ENCODE results near the gene CAPN10.

Gene CAPN10

GRCh38 chr2:240646176-240646899 is 59.8 kb downstream of the CAPN10 start:
- Histone ChIP-seq H4K20me1 (no peaks in the 10 kb centered on the region), H3K9ac (no peak overlapping the region), H3K9me3 (replicated peaks in 1 of 11) (peaks cover 12 to 31% (median 22%) of the 10 kb centered on the region in 11 experiments), H3K4me1 (peaks cover 8 to 35% (median 22%) of the 10 kb centered on the region in 10 experiments; a peak in 18 of 20 replicates), H3K36me3 (no peaks in the 10 kb centered on the region), H3K27ac (no peak overlapping the region), H3K4me2 (peak overlapping the region in 6 of 11 experiments; percentile 5 to 53 (median 32); a peak in 7 of 22 replicates), H3K27me3 (peaks cover 9 to 23% (median 18%) of the 10 kb centered on the region in 11 experiments; a peak in 20 of 22 replicates), H3K4me3 (no peak overlapping the region)
- TF ChIP-seq Cebpa-rat (IDR thresholded peaks at IDR 0.05): no peak

DNA sequence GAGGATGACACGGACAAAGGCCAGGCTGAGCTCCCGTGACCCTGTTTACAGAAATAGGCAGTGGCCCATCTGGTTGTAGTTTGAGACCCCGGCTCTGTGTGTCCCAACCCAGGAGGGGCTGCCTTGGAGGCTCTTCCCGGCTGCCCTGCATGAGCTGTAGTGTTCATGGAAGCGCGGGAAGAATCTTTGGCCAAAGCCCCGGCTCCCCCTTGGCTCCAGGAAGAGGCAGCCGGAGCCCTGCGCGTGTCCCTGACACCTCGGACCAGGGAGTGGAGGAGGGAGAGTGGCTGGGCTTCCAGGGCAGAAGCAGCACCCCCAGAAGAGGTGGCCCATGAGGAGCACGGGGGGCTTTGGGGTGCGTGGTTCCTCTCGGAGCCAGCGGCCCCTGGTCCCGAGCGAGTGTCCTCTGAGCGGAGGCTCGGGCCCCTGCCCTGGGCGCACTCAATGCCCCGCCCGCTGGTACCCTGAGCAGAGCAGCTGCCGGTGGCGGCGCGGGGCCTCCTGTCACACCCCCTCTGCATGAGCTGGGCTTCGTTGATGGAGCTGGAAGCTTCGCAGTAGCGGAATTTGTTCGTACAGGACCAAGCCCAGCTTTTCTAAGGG is 60.5 kb downstream of the CAPN10 start:
- TF ChIP-seq Cebpa-rat (IDR thresholded peaks at IDR 0.05): no peak
- Histone ChIP-seq H3K9ac (no peak overlapping the region), H3K9me3 (replicated peaks in 1 of 11) (peaks cover 9 to 33% (median 22%) of the 10 kb centered on the region in 11 experiments), H3K4me2 (0 out of 22 replicates have a peak overlapping the region, but pooled peaks of 1 of the 11 experiments have one; percentile 38), H3K27me3 (peaks cover 9 to 23% (median 18%) of the 10 kb centered on the region in 11 experiments; a peak in 20 of 22 replicates), H4K20me1 (no peaks in the 10 kb centered on the region), H3K4me1 (peaks cover 8 to 35% (median 22%) of the 10 kb centered on the region in 10 experiments; a peak in 18 of 20 replicates), H3K27ac (no peak overlapping the region), H3K36me3 (no peaks in the 10 kb centered on the region), H3K4me3 (no peak overlapping the region)

DNA sequence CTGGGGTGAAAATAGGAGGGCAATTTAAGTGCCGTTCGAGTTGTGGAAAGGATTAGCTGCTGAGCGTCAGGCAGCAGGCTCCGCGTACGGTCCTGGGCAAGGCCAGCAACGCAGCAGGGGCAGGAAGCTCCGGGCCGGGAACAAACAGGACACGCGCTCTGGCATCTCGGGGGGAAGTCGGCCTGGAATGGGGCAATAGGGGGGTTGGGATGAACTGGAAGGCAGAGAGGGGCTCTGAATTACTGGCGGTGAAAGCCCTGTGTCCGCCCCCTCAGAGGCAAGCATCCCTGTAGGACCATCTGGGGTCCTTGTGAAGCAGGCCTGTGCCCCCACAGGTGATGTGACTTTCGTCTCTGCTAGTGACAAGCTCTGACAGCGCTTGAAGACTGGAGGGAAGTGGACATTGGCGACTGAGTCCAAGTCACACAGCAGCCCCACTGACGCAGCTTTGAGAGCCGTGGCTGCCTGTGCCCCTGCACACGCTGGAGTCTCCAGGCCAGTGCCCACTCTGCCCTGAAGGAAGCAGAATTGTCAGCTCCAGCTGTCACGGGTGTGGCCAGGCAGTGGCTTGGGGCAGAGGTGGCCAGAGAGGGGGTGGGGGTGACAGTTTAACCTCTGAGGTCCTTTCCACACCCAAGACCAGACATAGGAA is 61.1 kb downstream of the CAPN10 start:
- Histone ChIP-seq H3K4me2 (peak overlapping the region in 3 of 11 experiments; percentile 15 to 54 (median 42); a peak in 3 of 22 replicates), H3K27ac (no peak overlapping the region), H3K4me1 (peaks cover 8 to 35% (median 22%) of the 10 kb centered on the region in 10 experiments; a peak in 18 of 20 replicates), H3K36me3 (no peaks in the 10 kb centered on the region), H4K20me1 (no peaks in the 10 kb centered on the region), H3K9ac (no peak overlapping the region), H3K9me3 (replicated peaks in 1 of 11) (peaks cover 2 to 27% (median 16%) of the 10 kb centered on the region in 11 experiments; a peak in 20 of 22 replicates), H3K27me3 (peaks cover 9 to 23% (median 18%) of the 10 kb centered on the region in 11 experiments; a peak in 20 of 22 replicates), H3K4me3 (no peak overlapping the region)
- no peak for TF ChIP-seq Cebpa-rat (IDR thresholded peaks at IDR 0.05)

DNA sequence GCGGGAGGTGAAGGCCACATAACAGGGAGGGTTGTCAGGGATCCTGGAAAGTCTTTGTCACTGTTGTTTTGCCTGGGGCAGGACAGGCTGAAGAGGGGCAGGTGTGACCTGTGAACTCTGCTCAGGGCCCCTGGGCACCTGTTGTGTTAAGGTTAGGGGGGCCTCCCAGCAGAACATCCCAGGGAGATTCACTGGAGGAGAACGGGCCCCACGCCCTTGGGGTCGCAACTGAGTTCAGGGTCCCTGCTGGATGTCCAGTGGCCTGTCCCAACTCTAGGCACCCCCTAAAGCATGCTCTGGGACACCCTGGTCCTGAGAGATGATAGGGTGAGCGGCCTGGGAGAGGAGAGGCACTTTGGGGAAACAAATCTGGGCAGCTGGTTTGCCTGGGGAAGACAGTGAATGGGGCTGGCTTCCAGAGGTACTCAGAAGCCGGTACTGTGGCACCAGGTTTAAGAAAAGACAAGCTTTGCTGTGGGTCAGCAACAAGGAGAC is 61.7 kb downstream of the CAPN10 start:
- Histone ChIP-seq H3K27me3 (peaks cover 9 to 23% (median 18%) of the 10 kb centered on the region in 11 experiments; a peak in 20 of 22 replicates), H3K4me2 (peak overlapping the region in 8 of 11 experiments; percentile 15 to 61 (median 40); a peak in 14 of 22 replicates)

More for the DNA sequence above, 61.7 kb downstream of the CAPN10 start:
- H3K27ac ChIP-seq: no peak overlapping the region
- H3K9me3 ChIP-seq (replicated peaks in 1 of 11): peaks cover 0 to 21% (median 11%) of the 10 kb centered on the region in 11 experiments; a peak in 14 of 22 replicates
- no peak overlapping the region for H3K4me3 ChIP-seq
- no peaks in the 10 kb centered on the region for H3K36me3 ChIP-seq
- H3K4me1 ChIP-seq: peaks cover 8 to 35% (median 22%) of the 10 kb centered on the region in 10 experiments; a peak in 18 of 20 replicates
- H4K20me1 ChIP-seq: no peaks in the 10 kb centered on the region
- no peak overlapping the region for H3K9ac ChIP-seq
- TF ChIP-seq Cebpa-rat (IDR thresholded peaks at IDR 0.05): no peak
